HL-60/S4 treated with retinoic acid at 250 ng/mL for 4 days and 3 days (cell line): ENCODE results near the gene TLR10.
"Not testable (repeated sequence)": the region's sequence is repeated elsewhere in the genome, so short reads cannot be mapped to it uniquely, and the experiment has no call there.

ENCODE experiments used
- in situ Hi-C: fragments of 300-500 bp; cut with MboI; formaldehyde crosslinking; loops from 2 replicates; pipeline ENCODE4 v1.7.0; 2022; ENCODE audit warnings: low sequenced_read_pairs

The TLR10 gene

DNA sequence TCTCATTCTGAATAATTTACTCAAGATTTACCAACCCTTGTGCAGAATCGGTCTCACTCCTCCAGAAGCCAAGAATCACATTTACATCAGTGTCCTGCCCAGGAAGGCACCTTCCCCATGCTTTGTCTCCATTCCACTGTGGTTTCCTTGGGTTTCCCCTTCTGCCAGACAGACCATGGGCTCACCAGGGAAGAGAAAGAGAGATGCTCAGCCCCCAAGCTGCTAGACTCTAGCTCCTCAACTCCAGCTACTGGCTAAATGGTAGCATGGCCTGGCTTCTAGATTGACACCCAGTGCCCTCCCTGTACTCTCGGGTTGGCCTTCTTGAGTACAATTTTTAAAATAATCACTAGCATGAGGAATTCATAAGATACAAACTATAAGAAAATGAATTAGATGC is 12.9 kb downstream of the TLR10 start:
- in situ Hi-C loops: no loop called here

DNA sequence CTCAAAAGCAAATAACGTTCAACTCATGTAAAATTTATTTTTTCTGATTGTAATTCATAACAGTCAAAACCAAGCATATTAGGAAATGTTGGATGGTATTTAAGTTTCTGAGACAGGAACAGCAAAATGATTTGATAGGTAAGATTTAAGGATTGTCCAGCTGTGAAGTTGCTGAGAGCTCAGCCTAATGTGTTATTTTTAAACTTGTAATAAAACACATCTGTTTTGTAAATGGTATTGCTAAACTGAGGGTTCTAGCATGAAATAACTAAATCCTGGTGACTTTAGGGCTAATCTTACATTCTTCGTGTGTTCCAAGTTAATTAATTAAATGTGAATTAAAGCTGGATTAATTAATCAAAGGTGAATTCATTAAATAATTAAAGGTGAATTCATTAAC is 13.3 kb downstream of the TLR10 start:
- in situ Hi-C loops: no loop called here

DNA sequence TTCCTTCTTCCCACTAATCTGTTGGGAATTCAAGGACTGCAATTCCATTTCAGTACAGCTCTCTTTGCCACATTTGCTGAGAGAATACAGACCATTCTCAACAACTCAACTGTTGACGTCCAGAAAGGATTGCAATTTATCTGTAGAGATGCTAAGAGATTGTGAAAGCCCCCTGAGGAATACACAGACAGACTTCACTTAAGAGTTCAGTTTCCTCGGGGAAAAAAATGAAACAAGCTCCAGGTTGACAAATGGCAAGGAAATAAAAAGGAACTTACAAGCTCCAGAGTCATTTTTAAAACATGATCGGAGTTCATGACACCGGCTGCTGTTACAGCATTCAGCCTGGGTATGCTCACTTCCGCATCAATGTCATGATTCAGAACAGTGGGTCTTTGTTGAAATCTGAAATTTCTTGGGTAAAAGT is 13.8 kb downstream of the TLR10 start:
- in situ Hi-C loops: no loop called here

DNA sequence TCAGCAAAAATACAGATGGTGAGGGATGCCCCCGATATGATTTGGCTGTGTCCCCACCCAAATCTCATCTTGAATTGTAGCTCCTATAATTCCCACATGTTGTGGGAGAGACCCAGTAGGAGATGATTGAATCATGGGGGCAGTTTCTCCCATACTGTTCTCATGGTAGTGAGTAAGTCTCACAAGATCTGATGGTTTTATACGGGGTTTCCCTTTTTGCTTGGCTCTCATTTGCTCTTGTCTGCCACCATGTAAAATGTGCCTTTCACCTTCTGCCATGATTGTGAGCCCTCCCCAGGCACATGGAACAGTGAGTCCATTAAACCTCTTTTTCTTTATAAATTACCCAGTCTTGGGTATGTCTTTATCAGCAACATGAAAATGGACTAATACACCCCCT is 15.8 kb downstream of the TLR10 start:
- in situ Hi-C loops: not testable (repeated sequence)

DNA sequence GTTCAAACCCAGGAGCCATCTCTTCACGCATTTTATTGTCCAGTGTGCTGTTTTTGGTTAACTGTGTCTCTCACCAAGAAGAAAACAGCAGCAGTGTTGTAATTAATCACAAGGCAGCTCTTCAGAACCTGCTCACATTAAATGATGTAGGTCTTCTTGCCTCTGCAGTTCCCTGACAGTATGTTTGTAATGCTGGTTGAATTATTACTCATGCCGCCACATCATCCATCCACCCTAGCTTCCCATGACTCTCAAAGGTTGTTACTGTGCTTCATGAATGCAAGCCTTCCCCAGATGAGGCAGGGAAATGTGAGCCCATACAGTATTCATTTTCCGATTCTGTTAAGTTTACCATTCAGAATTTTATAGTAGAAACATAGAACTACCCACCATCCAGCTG is 17.4 kb downstream of the TLR10 start:
- in situ Hi-C loops: no loop called here

DNA sequence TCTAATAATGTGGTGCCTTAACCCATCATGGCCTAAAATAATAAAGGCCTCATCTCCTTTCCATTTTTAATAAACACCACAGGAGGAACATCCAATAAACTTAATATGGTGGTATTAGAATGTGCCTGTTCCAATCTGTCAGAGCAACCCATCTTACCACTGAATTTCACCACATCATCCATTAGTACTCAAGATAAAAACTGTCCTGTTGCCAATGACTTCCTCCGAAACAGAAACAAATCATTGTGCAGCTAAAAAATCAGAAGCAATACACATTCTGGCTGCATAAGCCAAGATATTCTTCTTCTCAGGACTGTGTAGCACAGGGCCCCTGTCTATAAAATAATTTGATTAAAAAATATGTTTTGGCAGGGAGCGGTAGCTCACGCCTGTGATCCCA is 18.5 kb downstream of the TLR10 start:
- in situ Hi-C loops: no loop called here

DNA sequence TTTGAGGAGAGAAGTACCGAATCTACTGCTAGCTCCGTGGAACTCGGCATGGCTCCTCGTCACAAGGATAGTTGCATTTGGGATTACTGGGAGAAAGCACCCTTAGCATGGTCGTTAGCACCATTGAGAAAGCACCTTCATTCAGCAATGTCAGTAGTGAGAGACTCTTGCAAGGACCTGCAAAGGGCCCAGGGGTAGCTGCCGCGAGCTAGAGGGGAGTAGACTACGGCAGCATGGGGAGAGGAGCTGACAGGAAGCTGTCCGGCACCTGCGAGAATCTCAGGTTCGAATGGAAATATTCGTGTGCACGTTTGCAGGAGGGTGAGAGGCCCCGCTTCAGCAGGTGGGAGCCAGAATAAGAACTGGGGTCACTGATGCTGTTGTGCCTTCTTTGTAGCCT is 20.2 kb downstream of the TLR10 start:
- in situ Hi-C loops: no loop called here

DNA sequence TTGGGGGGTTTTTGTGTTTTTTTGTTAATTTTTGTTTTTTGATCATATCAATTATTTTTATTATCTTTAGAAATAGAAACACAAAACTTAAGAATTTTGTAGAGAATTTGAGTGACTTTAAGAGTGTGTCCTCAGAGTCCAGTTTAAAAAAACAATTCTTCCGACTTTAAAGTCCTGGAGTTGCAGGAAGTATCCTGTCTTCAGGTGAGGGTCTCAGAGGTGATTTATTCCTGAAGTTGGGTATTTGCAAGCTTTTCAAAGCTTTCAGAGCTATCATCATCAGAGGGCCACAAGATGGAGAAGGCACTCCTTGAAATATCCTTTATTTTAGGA is 23.0 kb downstream of the TLR10 start:
- in situ Hi-C loops: loop anchor here (10.0 kb wide), 1 partner anchor 375 kb away; no protein-coding TSS in a partner anchor

DNA sequence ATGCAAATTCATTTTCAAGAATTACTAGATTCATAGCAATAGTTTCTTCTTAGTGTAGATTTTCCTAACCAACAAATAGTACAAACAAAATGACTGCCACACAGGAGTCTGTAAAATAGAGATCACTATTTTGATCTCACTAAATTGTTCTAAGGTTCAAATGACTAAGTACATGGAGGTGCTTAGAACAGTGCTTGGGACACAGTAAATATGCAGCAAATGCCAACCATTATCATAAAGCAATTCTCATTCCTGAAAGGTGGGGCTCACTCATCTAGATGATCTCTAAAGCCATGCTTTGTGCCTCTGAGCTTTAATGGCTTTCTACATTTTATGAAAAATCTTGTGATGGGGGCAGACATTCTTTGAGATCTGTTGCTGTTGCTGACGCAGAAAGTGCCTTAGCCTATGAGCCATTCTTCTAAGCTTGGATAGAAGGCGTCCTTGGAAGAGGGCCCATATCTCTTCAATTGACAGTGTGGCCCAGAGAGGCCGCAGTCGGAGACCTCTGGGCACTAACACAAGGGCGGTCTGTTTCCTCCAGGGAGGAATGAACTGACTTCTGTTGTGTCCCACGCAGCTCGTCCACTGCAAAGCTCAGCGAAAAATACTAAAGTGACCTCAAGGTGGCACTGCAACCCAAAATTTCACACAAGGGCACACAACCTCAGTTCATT is 23.5 kb downstream of the TLR10 start:
- in situ Hi-C loops: loop anchor here (10.0 kb wide), 1 partner anchor 376 kb away; no protein-coding TSS in a partner anchor

DNA sequence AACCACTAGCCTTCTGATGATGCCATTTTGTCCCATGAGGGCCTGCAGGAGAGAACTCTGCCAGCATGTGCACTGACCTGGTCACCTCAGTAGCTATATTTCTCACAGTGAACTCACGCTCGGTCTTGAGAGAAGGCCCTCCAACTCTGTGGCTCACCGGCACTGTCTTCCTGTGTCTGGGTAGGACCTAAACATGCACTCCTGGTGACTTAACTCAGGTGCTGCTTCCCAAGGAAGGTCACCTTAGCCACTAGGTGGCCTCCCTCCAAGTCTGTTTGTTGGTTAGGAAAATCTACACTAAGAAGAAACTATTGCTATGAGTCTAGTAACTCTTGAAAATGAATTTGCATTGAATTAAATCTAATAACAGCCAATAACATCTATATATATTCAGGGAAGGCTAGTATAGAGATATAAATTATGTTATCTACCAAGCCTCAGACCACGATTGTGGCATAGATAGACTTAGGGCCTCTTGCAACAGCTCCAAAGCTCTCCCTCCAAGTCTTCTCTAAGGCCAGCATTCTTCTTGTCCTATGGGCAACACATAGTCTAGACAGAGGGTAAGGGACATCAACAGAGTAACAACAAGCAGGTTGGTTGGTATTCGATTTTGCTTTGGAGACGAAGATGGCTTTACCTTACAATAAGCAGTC is 24.7 kb downstream of the TLR10 start:
- in situ Hi-C loops: loop anchor here (10.0 kb wide), 1 partner anchor 377 kb away; no protein-coding TSS in a partner anchor

DNA sequence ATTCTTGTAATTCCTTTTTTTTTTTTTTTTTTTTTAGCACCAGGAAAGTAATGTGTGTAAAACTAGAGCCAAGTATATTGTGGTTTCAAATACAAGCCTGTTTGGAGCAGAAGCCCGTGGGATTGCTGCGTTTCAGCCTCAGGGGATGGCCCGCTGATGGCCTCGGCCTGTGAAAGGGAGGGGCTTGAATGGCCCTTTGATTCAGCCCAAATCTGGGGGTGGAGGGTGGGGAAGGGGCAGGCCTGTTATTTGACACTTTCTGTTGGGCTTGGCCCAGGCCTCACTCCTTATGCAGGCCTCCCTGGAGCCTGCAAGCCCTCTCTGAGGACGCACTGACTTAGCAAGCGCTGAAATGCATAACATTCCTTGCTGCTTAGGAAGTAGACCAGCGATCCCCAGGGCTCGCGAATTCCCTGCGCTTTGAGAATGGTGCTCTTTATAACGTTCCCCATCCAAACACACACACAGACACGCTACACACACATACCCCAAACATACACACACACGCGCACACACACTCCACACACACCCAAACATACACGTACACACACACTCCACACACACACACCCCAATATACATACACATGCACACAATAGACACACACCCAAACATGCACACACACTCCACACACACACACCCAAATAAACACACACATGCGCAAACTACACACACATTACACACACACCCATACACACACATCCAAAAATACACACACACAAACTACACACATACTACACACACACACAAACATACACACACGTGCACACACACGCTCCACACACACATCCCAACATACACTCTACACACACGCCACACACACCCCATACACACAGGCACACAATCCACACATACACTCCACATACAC is 29.6 kb downstream of the TLR10 start:
- in situ Hi-C loops: loop anchor here (10.0 kb wide), 1 partner anchor 382 kb away; no protein-coding TSS in a partner anchor

DNA sequence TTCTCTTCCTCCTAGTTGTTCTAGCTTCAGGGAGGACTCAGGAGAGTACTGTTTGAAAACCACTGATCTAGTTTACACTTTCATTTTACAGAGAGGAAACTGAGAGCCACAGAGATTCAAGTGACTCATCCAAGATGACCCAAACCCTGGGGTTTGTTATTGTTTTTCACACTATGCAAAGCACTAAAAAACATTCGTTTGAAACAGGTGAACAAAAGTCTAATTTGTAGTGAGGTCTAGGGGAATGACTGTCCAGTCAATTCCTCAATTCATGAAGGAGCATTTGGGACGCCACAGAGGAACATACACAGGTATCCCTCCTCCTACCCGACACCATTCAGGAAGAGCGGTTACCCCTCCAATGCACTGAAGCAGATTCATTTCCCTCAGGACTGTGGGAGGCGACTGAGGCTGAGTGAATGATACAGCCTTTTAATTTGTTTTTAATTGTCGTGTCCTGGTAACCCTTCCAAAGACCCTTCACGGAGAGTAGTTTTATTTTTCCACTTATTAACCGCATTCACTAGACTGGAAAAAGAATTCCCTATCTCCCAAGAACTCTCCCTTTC is 30.3 kb downstream of the TLR10 start:
- in situ Hi-C loops: loop anchor here (10.0 kb wide), 1 partner anchor 382 kb away; no protein-coding TSS in a partner anchor

DNA sequence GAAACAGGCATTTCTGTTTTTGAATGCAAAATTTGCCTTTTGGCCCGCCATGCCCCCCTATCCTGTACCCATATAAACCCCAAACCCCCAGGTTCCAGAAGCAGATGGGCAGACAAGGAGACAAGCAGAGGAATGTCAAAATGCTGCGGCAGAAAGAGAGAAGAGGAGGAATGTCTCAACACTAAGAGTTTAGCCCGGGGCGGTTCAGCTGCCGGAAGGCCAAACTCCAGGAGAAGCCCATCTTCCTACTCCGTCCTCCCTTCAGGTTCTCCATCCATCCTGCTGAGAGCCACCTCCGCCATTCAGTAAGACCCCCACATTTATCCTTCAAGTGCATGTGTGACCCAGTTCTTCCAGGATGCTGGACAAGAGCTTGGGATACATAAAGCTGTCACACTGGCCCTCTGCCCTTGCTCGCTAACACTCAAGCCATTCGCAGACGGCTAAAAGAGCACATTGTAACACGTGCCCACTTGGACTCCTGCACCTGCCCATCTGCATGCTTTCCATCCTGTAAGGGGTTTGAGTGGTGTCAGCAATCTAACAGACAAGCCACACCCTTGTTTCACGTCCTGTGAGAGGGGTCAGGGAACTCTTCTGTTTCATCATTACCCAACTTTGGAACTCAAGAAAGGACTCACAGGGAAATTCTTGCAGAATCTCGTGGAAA is 31.3 kb downstream of the TLR10 start:
- in situ Hi-C loops: loop anchor here (10.0 kb wide), 1 partner anchor 383 kb away; no protein-coding TSS in a partner anchor

DNA sequence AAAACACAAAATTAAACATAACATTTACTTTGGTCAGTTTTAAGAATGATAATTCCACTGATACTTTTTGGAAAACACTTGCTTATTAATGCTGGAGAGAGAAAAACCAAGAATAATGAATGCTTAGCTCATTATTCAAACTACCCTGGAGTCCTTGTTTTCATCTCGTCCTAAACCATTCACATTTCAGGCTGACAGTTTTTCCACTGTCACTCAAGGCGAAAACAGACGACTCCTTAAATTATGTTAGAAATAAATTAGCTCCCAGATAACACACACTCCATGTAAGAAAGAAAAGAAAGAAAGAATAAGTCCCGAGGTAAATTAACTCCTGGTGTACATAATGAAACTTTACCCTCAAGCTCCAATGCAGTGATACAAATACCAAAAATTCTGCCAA is 33.5 kb downstream of the TLR10 start:
- in situ Hi-C loops: loop anchor here (25.0 kb wide), 1 partner anchor 687 kb away; no protein-coding TSS in a partner anchor

DNA sequence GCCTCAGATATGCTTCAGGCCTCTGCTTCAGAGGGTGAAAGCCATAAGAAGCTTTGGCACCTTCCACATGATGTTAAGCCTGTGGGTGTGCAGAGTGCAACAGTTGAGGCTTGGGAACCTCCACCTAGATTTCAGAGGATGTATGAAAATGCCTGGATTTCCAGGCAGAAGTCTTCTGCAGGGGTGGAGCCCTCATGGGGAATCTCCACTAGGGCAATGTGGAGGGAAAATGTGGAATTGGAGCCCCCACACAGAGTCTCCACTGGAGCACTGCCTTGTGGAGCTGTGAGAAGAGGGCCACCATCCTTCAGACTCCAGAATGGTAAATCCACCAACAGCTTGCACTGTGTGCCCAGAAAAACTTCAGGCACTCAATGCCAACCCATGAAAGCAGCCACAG is 35.2 kb downstream of the TLR10 start:
- in situ Hi-C loops: loop anchor here (25.0 kb wide), 1 partner anchor 685 kb away; no protein-coding TSS in a partner anchor

DNA sequence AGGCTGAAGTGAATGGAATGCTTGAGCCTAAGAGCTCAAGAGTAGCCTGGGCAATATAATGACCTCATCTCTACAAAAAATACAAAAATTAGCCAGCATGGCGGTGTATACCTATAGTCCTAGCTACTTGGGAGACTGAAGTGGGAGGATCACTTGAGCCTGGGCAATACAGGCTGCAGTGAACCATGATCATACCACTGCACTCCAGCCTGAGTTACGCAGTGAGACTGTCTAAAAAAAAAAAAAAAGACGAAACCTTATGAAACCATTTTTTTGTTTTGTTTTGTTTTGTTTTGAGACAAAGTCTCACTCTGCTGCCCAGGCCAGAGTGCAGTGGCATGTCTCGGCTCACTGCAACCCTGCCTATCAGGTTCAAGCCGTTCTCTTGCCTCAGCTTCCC is 36.9 kb downstream of the TLR10 start:
- in situ Hi-C loops: loop anchor here (25.0 kb wide), 1 partner anchor 684 kb away; no protein-coding TSS in a partner anchor

DNA sequence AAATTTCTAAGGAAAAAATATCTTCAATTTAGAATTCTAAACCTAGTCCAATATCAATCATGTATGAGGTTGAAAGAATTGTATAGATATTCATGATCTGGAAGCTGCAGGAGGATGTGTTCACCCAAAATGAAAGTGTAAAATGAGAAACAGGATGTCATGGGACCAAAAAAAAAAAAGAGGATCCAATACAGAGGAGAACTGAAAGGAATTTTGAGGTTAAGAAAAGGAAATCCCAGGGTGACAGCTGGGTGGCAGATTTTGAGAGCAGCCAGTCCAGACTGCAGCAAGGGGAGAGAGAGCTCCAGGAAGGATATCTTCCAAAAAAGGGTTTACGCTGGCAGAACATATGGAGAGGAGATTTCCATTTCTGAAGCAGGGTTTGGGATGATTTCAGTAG is 38.9 kb downstream of the TLR10 start:
- in situ Hi-C loops: loop anchor here (25.0 kb wide), 1 partner anchor 682 kb away; no protein-coding TSS in a partner anchor

DNA sequence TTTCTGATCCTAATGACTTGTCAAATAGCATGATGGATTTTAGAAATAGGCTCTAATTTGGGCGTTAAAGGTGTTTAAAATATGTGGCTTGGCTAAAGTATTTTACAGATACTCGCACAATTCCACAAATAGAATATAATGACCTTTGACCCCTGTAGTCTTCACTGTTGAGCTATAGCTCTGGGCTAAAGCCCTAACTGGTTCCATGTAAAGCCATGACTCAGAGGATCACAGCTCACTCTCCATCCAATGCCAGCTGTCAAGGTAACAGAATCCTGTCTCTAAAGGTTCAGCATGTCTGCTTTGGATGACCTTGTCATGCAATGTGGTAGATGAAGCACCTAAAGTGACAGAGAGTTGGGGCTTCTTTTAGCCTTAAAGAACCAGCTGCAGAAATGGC is 42.5 kb downstream of the TLR10 start:
- in situ Hi-C loops: loop anchor here (25.0 kb wide), 1 partner anchor 678 kb away; no protein-coding TSS in a partner anchor

DNA sequence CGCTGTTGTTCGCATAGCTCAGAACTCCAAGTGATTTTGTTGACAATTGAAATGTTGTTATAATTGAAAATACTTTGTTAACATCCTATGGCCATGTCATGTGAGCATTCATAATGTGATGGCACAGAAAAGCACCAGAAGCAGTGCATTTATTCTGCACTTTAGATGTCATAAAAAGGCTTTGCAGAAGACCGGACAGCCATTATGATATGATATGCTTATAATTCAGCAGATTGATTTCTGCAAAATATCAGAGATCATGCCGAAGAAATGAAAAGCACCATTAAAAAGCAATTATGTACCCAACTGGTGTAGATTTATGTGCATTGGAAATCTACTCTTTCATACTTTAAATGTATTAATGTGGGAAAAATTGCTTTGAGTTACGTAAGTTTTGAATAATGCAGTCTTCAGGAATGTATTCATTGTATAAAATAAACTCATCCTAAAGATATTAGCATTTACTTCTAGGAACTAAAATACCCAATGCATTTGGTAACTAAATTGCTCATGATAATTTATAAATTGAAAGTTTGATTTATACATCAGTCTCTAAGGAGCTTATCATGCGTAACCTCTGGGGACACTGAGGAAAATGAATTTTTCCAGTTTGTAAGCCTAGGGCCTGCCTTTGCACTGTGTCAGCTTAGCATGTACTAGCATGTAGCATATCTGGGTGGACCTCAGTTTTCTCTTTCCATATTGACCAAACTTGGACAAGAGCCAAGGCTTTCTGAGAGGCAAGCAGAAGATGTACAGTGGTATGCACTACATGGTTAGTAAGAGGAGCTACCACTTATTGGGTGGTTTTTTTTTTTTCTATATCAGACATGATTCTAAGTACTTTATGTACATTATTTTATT is 43.6 kb downstream of the TLR10 start:
- in situ Hi-C loops: loop anchor here (10.0 to 25.0 kb wide), 2 partner anchors 564 to 677 kb away; no protein-coding TSS in a partner anchor
